Skin of body (tissue), 2 donors: ENCODE data around the gene GALNT16. TPM values are rescaled to one million over a fixed set of nuclear protein-coding genes. Genes with fewer than 3 reads are reported as not detected.

Experiments used
- DNase-seq: peaks from one replicate; lab custom pipeline; 2025; lab: John Stamatoyannopoulos, UW
- total RNA-seq: library from RNA; depleted of rRNA; stranded (reverse); fragments of >200 nt; gene quantifications from one replicate; pipeline ENCODE4 v1.2.3, GENCODE V29; 2014

The GALNT16 gene
- total RNA-seq, 1 donor from 2014 or later = 18.1 TPM

DNA sequence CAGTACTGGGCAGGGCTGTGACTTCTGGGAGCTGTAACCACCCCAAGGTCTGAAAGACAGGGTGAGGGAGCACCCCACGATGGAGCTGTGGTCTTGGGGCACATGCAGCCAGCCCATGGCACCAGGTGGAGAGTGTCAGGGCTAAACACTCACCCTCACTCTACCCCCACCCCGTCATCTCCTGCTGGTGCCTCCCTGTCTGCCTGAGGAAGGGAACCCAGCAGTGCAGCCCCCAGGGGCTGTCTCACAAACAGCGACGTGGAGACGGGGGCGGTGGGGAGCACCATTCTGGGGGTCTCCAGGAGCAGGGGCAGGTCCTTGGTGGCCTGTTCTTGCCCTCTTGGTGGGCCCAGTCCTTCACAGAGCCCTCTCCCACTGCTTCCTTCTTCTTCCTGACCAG is 74.6 kb downstream of the GALNT16 start:
- no peak for DNase-seq

DNA sequence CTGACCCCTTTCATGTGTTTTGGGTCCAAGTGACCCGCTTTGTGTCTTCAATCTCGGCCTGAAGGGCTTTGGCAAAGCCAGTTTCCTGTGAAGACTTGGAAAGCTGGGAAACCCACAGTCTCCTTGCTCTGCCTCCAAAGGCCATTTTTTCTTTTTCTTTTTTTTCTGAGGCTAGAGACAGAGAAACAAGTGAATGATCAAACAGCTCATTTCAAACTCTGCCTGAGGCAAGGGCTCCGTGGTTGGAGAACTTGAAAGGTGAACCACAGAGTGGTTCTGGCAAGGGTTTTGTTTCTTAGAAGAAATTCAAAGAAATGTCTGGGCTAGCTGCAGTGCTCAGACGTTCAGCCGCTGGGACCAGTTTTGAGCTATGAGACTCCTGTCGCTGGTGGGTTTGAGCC is 75.4 kb downstream of the GALNT16 start:
- DNase-seq = no peak

DNA sequence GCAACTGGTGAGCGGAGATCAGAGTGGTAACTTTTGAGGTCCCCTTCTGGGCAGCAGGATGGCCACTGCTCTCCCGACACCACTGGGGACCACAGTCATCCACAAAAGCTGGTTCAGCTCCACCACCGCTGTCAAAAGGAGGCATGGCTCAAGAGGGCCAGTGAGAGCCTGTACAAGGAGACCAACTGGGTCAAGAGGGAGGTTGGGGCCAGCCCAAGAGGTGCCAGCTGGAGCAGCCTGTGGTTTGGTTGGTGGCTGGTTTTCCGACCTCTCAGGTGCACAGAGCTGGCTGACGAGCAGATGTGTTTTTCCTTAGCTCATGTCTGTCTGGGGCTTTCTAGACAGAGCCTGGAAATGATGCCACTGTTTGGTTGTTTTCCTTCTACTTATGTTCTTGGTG is 78.0 kb downstream of the GALNT16 start:
- no peak for DNase-seq

DNA sequence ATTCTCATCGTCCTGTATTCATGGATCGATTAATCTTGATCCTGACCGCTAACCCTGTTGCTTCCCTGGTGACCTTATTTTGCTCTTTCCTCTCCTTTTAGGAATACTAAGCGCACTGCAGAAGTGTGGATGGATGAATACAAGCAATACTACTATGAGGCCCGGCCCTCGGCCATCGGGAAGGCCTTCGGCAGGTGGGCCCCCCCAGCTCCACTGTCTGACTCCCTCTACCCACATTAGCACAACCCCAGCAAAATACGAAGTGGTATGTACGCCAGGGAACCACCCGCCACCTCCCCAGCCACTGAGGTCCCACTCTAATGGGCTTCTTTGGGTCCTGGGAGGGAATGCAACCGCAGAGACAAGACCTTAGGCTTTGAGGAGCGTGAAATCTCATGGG is 79.5 kb downstream of the GALNT16 start:
- DNase-seq = no peak

DNA sequence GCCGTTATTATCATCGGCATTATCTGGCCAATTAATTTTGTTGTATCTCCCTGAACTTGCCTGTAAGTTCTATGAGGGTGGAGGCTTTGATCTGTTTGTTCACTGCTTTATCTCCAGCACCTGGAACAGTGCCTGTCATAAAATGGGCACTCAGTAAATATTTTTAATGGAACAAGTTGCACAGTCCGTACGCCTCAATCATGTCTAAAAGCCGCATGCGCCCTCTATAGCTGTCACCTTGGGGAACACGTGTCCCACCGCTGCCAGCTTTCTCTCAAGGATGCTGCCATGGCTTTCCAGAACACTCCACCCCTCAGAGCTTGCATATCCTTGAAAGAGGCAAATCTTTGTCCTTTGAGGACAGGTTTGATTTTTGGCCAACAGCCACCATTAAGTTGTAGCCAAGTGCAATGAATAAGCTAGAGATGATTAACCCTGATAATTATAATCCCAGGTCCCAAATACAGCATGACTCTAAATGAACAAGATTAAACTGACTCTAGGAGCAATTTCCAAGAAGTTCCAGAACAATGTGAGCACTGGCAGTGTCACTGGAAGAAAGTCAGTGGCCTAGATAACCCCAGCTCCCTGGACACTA is 83.1 kb downstream of the GALNT16 start:
- DNase-seq = no peak

DNA sequence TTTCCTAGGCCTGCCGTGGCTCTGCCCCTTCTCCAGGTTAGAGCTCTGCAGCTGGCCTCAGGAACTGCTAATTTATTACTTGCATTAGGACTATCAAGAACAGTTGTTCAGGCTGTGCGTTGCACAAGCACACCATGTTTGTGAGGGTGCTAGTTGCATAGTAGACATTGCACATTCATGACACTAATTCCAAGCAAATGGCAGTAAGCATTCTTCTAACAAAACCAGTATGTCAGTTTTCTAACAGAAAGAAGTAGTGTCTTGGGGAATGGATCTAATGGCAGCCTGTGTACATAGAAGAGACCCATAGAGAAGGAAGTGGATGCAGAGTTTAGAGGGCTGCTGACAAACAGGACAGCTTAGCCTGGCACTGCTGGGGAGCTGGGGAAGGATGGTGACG is 84.2 kb downstream of the GALNT16 start:
- DNase-seq = no peak

DNA sequence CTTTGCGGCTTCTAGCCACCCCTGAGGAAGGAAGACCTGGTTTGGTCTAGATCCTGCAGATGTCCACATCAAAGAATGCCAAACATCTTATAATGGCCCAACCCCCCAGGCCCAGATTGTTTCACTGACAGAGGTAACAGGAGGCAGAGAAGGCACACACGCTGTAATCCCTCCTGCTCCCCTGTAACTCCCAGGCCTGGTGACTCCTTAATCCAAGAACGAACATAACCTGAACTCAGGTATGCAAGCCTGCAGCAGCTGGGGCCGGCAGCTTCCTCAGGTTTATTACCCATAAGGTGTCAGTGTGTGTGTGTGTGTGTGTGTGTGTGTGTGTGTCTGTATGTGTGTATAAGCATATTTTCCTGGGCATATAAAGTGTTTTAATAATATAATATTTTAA is 85.4 kb downstream of the GALNT16 start:
- no peak for DNase-seq

DNA sequence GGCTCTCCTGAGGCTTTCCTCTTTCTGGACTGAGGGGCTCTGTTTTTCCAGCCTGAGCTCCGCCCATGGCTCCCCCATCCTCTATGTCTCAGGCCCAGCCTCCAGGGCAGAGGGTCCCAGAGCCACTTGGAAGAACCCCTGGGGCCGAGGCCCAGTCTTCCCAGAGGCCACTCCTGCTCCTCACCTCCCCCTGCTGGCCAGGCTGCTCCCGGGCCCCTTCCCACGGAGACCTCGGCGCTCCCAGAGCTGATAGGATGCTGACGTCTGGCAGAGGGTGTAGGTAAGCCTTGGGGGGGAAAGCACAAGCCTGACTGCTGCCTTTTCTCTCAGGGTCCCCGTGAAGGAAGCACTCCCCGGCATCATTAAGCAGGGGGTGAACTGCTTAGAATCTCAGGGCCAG is 86.8 kb downstream of the GALNT16 start:
- no peak for DNase-seq

DNA sequence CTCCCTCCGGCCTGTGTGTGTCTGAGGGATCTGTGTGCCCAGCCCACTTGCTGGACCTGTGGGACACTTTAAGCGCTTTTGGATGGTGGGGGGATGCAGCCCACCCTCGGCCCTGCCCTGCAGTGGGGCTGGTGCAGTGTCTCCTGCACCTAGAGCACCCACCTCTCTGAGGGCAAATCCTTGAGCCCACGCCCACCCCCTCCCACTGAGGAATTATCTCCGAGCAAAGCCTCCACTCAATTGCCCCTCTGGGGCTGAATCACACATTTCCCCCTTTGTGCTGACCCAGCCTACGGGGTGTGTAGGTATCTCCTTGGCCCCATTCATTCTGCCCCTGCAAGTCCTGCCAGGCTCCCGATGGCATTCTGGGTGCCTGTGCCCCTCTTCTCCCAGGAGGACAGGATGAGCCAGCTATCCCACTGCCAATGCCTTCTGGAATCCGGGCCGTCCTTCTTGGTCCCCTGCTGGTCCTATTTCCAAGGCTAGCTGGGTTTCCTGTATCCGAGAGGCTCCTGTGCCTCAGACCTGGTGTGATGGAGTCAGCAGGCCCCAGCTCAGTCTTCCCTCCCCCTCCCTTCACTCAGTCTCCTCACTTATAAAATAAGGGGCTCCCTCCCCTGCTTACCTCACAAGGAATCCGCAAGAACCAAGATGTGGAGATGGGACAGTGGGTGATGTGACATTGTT is 89.3 kb downstream of the GALNT16 start:
- DNase-seq = no peak

DNA sequence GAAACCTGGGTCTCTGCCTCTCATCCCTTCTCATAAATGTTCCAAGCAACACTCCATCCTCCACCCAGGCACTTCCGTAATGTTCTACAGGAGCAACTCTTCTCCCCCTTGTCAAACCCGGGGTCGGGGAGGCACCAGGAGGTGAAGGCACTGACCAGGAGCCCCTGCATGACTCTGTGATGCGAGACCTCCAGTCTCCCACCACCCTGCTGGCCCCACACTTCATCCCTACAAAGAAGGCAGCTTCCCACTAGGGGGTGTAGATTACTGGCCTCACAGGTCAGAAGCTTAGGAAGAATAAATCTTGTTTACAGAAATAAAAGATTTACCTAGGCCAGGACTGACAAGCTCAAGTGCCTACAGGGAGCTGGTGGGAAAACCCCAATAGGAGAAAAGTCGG is 90.9 kb downstream of the GALNT16 start:
- DNase-seq = no peak

DNA sequence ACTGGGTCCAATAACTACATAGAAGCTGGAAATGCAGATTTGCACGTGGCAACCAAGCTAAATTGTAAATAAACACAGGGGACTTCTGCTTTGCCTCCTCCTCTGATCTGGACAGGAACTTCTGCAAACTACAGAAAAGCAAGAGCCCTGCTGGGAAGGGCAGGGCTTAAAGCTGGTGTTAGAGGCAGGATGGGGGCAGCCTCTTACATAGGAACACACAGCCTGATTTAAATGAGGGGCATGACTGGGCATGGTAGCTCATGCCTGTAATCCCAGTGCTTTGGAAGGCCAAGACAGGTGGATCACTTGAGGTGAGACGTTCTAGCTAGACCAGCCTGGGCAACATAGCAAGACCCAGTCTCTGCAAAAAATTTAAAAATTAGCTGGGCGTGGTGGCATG is 91.4 kb downstream of the GALNT16 start:
- DNase-seq = no peak

DNA sequence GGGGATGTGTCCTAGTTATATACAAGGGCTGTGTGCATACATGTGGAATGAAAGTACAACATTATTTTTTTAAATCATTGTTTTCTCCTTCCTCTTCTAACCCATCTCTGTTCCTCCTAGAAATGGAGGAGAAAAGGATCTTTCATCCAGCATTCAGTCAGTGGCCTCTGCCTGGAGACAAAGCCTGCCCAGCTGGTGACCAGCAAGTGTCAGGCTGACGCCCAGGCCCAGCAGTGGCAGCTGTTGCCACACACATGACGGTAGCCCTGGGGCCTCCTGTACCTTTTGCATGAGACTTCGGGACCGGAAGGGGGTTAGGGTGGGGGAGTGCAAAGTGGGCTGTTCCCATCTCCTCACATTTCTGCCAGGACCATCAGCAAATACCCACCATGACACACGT is 92.0 kb downstream of the GALNT16 start:
- DNase-seq = no peak

DNA sequence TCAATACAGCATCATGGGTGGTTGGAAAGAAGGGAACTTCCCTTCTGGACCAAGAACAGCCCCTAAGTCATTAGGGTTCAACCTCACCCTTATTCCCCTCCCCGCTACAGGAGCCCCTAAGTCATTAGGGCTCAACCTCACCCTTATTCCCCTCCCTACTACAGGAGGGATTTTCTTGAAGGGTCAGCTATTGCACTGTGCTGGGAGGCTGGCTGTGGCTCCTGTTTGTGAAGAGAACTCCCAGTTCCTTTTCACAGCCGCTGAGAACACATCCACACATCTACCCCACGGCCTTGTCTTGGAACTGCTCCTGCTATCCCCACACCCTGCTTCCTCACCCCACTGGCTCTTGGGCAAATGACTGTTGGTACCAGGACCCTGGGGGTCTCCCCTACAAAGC is 93.2 kb downstream of the GALNT16 start:
- no peak for DNase-seq

DNA sequence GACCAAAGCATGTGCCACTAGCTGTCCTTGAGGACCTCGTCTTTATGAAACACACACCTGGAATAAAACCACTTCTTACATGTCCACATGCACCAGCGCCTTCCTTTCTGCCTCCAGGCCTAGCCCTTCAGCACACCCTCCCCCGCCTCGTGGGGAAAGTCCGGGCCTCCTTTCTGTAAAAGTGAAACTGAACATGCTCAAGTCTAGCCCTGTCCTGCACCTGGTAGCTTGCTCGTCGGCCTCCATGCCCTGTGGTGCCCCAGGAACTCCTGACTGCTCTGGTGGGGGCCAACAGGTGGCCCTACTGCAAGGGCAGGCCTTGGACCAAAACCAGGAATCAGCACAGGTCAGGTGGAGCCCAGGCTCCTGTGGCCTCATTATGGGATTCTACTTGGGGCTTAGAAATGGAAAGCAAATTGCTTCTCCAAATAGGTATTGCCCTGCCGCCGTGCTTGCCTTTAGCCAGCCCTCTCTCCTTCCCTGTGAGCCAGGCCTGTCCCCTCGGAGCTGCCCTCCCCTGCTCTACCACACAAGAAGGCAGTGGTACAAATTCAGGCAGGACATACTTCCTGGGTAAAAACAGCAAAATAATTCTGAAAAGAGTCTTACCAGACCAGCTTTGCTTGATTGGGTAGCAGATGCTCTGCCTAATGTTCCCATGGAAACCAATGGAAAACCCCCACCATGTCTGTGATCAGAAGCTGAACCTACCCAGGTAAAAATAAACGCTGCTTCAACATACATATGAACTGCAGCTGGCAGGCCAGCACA is 94.6 kb downstream of the GALNT16 start:
- no peak for DNase-seq

DNA sequence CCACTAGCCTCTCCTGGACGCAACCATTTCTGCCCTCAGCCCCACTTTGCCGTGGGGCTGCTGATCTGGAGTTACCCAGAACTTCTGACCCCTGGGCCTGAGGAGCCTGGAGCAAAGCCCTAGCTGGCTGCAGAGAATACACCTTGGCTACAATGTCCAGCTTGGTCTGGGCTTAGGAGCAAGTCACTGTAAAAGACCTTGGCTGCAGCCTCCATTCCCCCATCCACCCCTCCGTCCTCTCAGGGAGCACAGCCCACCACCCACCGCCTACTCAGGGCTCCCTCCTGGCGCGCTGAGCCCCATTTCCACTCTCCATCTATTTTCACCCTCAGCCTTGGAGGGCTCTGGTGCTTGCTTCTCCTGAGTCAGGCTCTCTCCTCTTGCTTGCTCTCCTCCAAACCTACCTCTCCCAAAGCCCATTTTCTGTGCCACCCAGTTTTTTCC is 95.2 kb downstream of the GALNT16 start:
- no peak for DNase-seq

DNA sequence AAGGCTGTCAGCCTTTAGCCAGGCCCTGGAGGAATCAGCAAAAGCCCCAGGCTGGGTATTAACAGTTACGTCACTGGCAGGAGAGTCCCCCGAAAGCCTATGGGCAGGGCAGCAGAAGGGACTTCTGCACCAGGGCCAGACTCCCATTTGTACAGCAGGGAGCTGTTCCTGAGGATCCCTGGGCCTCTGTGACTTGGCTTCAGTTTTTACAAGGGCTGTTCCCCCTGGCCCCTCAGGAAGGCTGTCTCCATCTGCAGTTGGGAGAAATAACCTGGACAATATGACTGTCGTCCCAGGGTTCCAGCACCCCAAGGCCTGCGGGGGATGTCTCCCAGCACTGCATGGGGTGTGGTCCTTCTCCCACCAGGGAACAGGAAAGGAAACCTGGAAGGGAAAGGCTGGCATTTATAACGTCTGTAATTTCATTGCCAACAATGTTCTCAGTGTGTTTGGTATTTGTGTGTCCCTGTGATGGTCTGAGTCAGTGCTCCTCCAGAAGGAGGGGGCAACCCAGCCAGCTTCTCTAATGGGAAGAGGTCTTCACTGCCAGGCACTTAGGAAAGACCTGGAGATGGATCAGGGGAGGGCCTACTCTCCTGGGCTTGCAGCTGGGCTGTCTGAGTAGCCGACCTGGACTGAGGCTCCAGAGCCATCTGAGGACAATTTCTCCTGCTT is 95.8 kb downstream of the GALNT16 start:
- DNase-seq = no peak

DNA sequence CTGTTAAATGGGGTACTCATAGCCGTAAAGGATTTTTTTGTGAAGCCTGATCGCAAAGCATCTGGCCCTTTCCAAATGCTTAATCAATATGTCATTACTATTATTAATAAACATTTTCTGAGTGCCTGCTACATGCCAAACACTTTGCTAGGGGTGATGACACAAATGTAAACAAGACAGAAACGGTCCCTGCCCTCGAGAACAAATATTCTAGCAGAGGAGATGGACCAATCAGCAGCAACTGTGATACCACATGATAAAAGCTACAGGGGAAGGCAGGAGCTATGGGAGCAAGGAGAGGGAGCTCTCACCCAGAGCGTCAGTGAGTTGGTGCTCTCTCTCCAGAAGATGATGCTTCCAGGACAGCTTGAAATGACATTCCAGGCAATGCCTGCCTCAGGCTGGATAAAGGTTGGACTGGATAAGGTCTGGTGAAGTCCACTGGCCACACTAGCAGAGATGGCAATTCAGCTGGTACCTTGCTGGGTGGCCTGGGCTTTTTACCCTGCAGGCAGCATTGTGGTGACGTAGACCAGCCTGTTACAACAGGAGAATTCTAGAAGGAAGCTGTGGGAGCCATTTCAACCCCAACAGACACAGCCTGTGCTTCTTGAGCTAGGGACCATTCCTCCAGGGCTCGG is 97.1 kb downstream of the GALNT16 start:
- DNase-seq = no peak

DNA sequence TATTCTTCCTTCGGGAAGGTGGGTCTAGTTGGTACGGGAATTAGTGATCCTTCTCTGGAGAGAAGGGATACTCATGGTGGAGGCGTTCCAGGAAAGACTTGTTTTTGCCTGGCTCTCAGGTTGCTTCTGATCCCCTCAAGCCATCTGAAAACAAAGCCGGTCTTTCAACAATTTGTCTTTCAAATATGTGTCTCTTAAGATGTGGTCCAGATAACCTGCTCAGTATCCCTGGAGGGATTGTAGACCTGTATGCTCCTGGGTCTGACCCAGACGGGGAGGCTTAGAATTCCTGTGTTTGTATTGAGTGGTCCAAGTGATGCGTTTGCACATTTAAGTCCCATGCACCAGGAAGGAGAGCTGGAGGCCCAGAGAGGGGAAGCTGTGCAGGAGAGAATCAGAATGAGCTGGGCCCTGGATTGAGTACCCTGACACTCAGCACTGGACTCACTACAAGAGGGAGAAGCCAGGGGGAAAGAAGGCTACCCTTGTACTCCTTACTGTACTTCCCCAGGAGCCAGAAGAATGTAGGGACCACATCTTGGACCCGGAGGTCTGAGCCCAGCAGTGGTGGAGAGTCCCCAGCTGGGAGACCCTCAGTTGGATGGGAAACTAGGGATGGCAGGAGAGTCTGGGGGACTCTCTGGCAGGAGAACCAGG is 97.7 kb downstream of the GALNT16 start:
- DNase-seq = no peak

DNA sequence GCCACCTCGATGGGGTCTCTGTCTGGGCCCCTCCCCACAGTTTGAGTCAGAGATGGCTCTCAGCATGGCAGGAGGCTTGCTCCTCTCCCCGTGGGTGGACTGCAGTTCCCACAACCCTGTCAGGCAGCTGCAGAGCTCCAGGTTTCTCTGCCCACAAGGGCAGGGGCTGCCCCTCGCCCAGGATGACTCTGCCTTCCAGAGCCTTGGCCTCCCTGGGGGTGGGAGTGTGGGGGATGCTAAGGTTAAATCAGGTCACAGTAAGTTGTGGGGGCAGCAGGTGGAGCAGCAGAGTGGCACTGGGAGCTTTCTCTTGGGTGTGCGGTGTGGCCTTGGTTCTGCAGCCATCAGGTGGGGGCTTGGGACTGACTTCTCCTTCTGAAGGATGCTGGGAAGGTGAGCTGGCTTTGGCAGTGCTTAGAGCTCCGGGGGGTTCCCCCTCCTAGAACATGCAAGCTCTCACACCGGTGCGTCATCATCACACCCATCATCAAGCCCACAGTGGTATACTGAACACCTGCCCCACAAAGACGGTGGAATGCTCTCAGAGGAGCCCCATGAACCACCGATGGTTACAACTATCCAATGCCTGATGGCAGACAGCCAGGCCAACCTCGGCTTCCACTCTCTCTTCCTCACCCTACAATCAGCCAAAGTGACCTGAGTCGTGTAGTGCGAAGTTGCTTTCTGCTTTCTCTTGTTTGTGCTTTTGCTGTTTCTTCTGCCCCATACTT is 98.4 kb downstream of the GALNT16 start:
- no peak for DNase-seq

DNA sequence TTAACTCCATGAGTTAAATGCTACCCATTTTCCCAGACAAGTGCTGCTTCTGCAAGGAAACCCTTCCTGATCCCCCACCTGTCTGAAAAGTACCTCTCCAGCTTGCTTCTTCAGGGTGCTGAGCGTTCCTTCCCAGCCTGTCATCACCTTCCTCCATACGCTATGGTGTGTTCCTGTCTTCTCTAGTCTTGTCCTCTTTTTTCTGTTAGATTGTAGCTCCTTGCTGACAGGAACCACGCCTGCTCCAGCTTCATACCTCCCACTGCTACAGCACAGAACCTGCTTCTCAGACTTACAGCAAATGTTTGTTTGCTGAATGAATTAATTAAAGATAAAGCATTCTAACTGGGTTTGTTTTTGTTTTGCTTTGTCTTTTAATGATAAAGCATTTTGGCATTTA is 99.0 kb downstream of the GALNT16 start:
- no peak for DNase-seq
